Activated T-cell treated with anti-CD3 and anti-CD28 coated beads, Interleukin-2, amount 50 U/mL, for 1 hour (primary cell): ENCODE measurements around the gene CADM3.
A peak's percentile ranks its signal among the peaks of the same experiment; 100 is the strongest.

Experiments used
- DNase-seq: peaks from one replicate; pipeline ENCODE4 v3.0.0-alpha.2; 2020

CADM3 gene, protein sequence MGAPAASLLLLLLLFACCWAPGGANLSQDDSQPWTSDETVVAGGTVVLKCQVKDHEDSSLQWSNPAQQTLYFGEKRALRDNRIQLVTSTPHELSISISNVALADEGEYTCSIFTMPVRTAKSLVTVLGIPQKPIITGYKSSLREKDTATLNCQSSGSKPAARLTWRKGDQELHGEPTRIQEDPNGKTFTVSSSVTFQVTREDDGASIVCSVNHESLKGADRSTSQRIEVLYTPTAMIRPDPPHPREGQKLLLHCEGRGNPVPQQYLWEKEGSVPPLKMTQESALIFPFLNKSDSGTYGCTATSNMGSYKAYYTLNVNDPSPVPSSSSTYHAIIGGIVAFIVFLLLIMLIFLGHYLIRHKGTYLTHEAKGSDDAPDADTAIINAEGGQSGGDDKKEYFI

GRCh38 chr1:159171254-159171687, at the start of gene CADM3:
CADM3 (plus strand) TSS chr1:159171615; CDS start chr1:159171766, 151 bp downstream.
- DNase-seq = no peak

- DNase-seq = no peak
Measured at GRCh38 chr1:159122005-159122621, 49.3 kb upstream of the CADM3 start.

DNA sequence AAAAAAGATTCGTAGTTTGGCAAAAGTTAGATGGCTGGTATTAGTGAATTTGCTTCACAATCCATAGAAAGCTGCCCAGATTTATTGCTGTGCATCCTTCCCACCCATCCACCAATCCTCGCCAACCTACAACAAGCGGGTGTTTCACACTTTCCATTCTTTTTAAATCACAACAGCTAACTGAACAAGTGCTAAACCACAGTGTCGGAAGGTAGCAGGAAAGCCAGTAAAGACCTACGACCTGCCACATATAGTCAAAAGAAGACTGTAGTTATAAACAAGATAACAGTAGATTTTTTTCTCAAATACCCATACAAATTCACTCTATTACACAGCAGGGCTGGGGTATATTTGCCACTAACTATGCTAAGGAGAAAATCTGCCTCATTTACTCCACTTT, 47.8 kb upstream of the CADM3 start:
- no peak for DNase-seq

- peak; percentile 65 for DNase-seq
Measured at GRCh38 chr1:159132271-159132881, 39.0 kb upstream of the CADM3 start.

DNA sequence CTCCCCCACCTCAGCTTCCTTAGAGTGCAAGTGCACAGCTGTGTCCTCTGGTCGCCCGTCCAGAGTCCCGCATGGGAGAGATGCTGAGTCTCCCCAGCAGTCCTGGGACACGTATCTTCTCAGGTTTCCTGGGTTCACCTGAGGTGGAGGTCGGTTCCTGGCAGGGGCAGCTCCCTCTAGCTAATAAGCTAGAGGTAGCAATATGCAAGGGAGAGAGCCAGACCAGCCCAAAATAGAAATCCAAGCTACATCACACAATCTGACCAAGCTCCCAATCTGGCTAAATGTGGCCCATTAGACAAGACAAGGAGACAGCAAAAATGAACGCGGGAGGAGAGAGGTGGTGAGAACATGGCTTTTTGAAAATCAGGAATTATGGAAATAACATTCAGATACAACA, 30.9 kb upstream of the CADM3 start:
- DNase-seq = no peak

DNA sequence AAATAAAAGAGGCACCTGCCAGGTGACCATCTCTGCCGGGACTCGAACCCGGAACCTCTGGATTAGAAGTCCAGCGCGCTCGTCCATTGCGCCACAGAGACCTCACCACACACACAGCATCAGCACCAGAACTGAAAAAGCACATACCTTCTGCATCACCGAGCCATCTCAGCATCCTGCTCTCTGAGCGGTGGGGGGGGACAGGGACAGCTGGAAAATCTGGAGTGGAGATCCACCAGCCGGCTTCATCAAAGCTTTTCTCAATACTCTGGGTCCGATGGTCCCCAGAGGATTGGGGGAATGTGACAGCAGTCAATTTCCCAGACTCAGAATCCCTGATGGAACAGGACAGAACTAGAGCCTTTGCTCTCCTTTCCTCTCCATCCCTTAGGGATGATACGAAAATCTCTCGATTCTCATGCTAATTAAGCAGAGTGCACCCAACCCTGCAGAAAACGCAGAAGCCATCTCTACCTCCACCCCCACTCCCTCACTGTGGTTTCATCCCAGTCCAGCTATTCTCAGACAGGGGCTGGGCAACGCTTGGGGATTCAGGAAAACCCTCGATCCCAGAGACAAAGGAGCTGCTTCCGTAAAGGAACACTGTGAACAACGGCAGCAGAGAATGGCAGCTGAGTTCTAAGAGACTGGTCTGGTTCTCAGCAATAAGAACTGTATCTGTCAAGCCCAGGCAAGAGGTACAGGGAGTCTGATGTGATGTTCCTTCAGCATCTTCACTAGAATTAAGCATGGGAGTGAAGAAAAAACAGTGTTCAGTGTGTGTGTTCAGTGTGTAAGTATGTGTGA, 29.6 kb upstream of the CADM3 start:
- no peak for DNase-seq

DNA sequence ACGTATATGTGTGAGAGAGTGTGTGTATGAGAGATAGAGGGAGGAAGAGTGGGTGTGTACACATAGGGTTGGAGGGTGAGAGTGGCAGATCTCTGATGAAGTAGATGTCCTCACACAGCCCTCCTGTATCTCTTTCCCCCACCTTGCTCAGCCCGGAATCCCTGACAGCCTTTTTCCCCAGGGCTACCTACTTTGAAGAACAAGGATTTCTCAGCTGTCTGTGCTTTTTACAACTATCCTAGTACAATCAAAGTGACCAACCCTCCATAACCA, 29.1 kb upstream of the CADM3 start:
- no peak for DNase-seq

DNA sequence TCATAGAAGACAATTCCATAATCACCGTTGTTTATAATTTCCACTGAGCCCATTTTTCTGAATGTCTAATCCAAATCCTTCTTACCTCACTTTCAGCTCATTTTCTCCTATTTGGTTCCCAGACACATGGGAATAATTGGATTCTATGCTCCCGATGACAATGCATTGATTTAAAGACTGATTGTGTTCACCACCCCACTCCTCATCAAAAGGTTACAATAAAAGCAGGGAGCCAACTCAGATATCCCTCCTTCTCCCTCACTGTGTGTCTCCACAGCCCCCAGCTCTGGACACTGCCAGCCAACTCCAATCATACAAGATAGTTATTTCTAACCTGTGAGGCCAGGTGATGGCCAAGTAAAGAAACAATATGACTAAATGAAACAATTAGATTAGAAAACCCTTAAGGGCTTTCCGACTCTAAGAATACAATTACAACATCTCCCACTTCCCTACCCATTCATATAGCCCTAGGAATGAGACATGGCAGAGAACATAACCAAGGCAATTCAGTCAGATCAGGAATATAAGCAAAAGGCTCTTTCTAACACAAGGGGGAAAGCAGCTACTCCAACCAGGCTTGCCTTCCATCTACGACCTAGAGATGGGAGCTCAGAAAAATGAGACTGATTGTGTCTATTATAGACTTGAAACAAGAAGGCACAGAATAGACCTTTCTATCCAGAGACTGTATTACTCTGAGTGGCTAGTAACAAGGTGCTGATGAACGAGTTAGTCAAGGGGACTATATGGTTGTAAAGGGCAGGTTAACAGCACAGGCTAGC, 28.5 kb upstream of the CADM3 start:
- DNase-seq = no peak

DNA sequence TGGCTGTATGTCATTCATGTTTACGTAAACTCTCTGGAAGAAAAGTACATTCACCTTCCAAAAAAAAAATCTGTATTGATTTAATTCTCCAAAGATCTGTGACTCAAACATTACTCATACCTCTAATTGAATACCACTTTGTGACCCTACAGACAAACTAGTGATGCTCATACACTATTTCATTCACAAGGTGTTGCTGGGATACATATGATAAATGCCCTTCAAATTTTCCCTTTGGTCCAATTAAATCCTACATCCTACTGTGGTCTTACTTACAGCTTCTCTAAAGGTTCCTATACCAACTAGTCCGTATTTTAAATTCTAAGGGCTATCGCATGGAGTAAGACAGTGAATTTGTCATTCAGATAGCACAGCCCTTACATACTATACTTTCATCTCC, 26.8 kb upstream of the CADM3 start:
- no peak for DNase-seq

GRCh38 chr1:159146980-159147379, 24.4 kb upstream of the CADM3 start:
- no peak for DNase-seq

GRCh38 chr1:159152031-159152430, 19.4 kb upstream of the CADM3 start:
- DNase-seq = no peak

GRCh38 chr1:159161001-159161718, 10.3 kb upstream of the CADM3 start:
- peak; percentile 54 for DNase-seq

DNA sequence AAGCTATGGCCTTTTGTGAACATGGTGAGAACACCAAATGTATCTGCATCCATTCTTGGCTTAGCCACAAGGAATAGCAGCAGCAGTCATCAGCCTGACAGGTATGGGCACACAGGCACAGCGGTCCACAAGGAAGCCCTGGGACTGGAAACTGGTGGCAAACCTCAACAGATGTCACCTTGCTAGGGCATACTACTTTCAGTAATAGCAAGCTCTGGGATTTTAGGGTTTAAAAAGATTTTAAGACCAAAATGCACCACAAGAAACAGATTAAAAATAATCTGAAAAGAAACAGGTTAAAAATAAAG, 9.7 kb upstream of the CADM3 start:
- no peak for DNase-seq

- DNase-seq = no peak
Measured at GRCh38 chr1:159162516-159163265, 8.7 kb upstream of the CADM3 start.

- no peak for DNase-seq
Measured at GRCh38 chr1:159163614-159164228, 7.7 kb upstream of the CADM3 start.

DNA sequence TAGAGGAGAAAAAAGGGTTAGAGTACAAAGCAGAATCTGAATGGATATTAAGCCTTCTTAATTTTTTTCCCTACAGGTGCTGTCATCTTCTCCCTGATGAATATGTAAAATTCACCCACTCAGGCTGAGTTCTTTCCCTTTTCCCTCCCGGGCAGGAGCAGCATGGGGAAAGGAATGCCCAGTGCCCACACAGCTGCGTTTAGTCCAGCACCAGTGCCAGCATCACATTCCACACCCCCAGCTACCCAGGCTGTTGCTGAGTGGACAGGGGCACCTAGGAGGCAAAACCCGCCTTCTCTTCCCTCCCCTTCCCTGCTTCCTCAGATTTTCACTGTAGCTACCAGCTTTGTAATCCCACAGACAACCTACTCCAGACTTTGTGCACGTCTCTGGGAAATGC, 3.4 kb upstream of the CADM3 start:
- DNase-seq = no peak

DNA sequence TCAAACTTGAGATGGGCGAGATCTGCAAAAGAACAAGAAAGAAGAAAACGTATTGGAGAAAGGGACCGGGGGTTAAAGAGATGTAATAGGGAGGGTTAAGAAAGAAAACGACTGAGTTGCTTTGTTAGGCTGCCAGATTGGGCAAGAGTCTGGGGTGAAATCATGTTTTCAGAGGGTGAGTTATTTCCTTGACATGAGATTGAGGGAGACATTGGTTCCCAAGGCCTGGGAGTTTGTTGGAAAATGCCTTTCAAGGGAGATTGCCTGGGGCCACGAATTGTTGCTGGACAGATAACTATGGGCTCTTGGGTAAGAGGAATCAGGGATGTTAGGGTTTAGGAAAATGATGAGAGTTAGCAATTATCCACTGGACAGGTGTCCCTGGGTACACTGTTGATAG, 776 bp upstream of the CADM3 start:
- DNase-seq = no peak

DNA sequence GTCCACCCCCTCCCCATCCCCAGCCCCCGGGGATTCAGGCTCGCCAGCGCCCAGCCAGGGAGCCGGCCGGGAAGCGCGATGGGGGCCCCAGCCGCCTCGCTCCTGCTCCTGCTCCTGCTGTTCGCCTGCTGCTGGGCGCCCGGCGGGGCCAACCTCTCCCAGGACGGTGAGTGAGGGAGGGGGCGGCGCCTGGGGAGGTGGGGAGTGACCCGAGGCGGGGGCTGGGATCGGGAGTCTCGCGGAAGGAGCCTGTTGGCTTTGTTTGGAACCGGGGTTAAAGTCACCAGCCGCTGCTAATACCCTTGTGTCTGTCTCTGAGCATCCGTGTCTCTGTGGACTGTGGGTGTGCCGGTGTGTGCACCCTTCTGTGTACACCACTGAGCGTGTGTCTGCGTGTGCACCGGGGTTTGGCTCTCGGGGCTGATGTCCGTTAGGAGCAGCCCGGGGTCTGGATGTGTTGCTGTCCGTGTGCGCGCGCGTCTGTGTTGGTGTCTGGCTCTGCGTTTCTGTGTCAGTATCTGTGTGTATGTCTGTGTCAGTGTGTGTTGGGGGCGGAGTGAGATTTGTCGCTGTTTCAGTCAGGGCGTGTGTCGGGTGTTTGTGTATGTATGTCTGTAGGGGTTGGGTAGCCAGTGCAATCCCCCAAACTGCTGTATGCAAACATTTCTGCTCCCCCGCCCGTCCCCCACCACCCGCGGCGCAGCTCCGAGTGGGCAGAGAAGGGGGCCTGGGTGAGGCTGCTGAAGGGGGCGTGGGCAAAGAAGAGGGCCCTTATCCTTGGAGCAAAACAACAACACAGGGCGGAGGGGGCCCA, 480 bp downstream of the CADM3 start:
- no peak for DNase-seq

DNA sequence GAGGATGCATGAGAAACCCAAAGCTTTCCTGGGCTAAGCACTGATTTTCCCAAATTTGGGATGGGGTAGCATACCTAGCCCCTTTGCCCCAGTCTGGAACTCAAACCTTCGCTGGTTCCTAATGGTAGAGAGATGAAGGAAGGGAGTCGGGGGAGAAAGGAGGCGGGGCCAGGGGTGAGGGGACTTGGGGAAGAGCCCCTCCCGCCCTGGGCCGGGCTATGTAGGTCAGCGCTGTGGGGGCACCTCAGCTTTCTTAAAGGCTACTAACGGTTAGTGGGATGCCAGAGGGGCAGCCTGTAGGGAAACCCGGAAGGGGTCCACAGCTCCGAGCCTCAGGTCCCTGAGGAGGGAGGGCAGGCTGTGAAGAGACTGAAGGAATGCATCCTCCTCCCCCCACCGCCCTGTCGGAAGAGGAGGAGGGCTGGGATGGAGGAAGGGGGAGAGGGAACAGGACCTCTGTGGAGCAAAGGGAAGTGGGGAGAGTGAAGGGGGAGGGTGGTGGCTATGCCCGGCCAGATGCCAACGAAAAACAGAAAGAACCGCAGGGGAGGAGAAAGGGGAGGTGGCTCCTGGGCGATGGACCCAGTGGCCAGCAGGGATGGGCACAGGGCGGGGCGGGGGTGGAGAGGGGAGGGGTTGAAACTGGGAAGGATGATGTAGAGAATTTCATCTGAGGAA, 1.3 kb downstream of the CADM3 start:
- no peak for DNase-seq

GRCh38 chr1:159173320-159173719, 1.9 kb downstream of the CADM3 start:
- DNase-seq = no peak
